Lower leg skin (tissue), 3 donors: ENCODE results near the gene MRRF.

ENCODE experiments used
- CTCF ChIP-seq, 3 donors: fragments of 450-650 bp; IDR thresholded peaks; one replicate each; pipeline ENCODE4 v1.5.1; 2016; ENCODE audit warnings: antibody characterized with exemption in 3 of 3, mild to moderate bottlenecking in 3 of 3, moderate library complexity in 2 of 3
- POLR2A ChIP-seq, 2 donors: fragments of 450-650 bp; IDR thresholded peaks; one replicate each; pipeline ENCODE4 v1.6.1; 2016 to 2017; ENCODE audit warnings: antibody characterized with exemption in 2 of 2, mild to moderate bottlenecking in 1 of 2, moderate library complexity in 1 of 2

GRCh38 chr9:122220673-122221182 lies 44.0 kb upstream of the MRRF start:
- no peak for TF ChIP-seq CTCF (IDR thresholded peaks at IDR 0.05)
- TF ChIP-seq POLR2A (IDR thresholded peaks at IDR 0.05), result no peak
